HT-29 (cell line): ENCODE data around the gene FAAP20. TPM values are rescaled to one million over a fixed set of nuclear protein-coding genes. Genes with fewer than 3 reads are reported as not detected.
"Not testable (repeated sequence)": the region's sequence is repeated elsewhere in the genome, so short reads cannot be mapped to it uniquely, and the experiment has no call there.

Experiments
- DNase-seq: peaks from one replicate; pipeline ENCODE4 v3.0.0-alpha.2; 2015; ENCODE audit warnings: low spot score
- total RNA-seq: library from RNA; depleted of rRNA; stranded (reverse); fragments of >200 nt; shearing (Covaris generic); gene quantifications from 2 replicates; pipeline ENCODE4 v1.2.3, GENCODE V29; 2014

The FAAP20 gene
- total RNA-seq, 1 experiment from 2014 or later, result 99.3 TPM

- DNase-seq, result no peak
Measured at GRCh38 chr1:2160451-2161300, 33.9 kb downstream of the FAAP20 start.

GRCh38 chr1:2159124-2159523 is 35.4 kb downstream of the FAAP20 start:
- DNase-seq, result no peak

GRCh38 chr1:2158272-2158671 is 36.3 kb downstream of the FAAP20 start:
- no peak for DNase-seq

GRCh38 chr1:2157856-2158255 is 36.7 kb downstream of the FAAP20 start:
- DNase-seq, result no peak

GRCh38 chr1:2156866-2157265 is 37.7 kb downstream of the FAAP20 start:
- no peak for DNase-seq

GRCh38 chr1:2155788-2156187 is 38.8 kb downstream of the FAAP20 start:
- DNase-seq, result no peak

- DNase-seq, result no peak
Measured at GRCh38 chr1:2155147-2155598, 39.4 kb downstream of the FAAP20 start.

GRCh38 chr1:2154022-2154421 is 40.5 kb downstream of the FAAP20 start:
- DNase-seq, result no peak

- DNase-seq, result no peak
Measured at GRCh38 chr1:2152954-2153353, 41.6 kb downstream of the FAAP20 start.

- DNase-seq, result no peak
Measured at GRCh38 chr1:2151911-2152310, 42.7 kb downstream of the FAAP20 start.

- no peak for DNase-seq
Measured at GRCh38 chr1:2151252-2151651, 43.3 kb downstream of the FAAP20 start.

- no peak for DNase-seq
Measured at GRCh38 chr1:2150801-2151200, 43.8 kb downstream of the FAAP20 start.

- no peak for DNase-seq
Measured at GRCh38 chr1:2148691-2149090, 45.9 kb downstream of the FAAP20 start.

- DNase-seq, result not testable (repeated sequence)
Measured at GRCh38 chr1:2147869-2148268, 46.7 kb downstream of the FAAP20 start.

GRCh38 chr1:2146836-2147517 is 47.6 kb downstream of the FAAP20 start:
- DNase-seq, result no peak

GRCh38 chr1:2145946-2146835 is 48.4 kb downstream of the FAAP20 start:
- DNase-seq, result no peak

GRCh38 chr1:2144501-2145090 is 50.0 kb downstream of the FAAP20 start:
- DNase-seq, result no peak

- DNase-seq, result no peak
Measured at GRCh38 chr1:2143814-2144500, 50.6 kb downstream of the FAAP20 start.

- no peak for DNase-seq
Measured at GRCh38 chr1:2141025-2141424, 53.5 kb downstream of the FAAP20 start.
